Measurements from ENCODE around the gene RBM24. TPM values are rescaled to one million over a fixed set of nuclear protein-coding genes. Genes with fewer than 3 reads are reported as not detected.

RBM24 gene
- total and polyA plus RNA-seq, 2 of the 4 experiments (the other 2 are of a cell fraction) = 4.1 to 6.6 TPM

GRCh38 chr6:17280552-17281090 lies 540 bp upstream of the RBM24 start:
- Histone ChIP-seq H3K18ac (ENCODE audit: low read depth, low read length) (no peak overlapping the region), H2BK15ac (ENCODE audit: low read depth, low read length) (no peak overlapping the region), H2AFZ (replicated peaks; ENCODE audit: low read length, poor library complexity) (peak overlapping the region; percentile 91), H3K9me3 (ENCODE audit: control insufficient read depth, insufficient read depth, low read length) (no peaks in the 10 kb centered on the region), H3K14ac (replicated peaks; ENCODE audit: low read depth, low read length) (no peak overlapping the region), H3K9ac (ENCODE audit: low read depth, low read length) (peak overlapping the region; percentile 65), H3K36me3 (ENCODE audit: control insufficient read depth, insufficient read depth, low read length) (no peaks in the 10 kb centered on the region), H3K9me1 (ENCODE audit: insufficient read depth, low read length) (peaks cover 8% of the 10 kb centered on the region; the same call in 1 of the 2 replicates), H4K91ac (ENCODE audit: insufficient read depth, low read depth, low read length) (peak overlapping the region; percentile 28), H2BK120ac (ENCODE audit: low read depth, low read length) (peak overlapping the region; percentile 73), H3K4me1 (ENCODE audit: control insufficient read depth, insufficient read depth, low read length) (peaks cover 16% of the 10 kb centered on the region), H3K79me1 (ENCODE audit: low read depth in 1 of 2, low read length in 2 of 2) (peaks cover 5 to 26% of the 10 kb centered on the region in 2 experiments; a peak in 3 of 4 replicates), H2BK20ac (ENCODE audit: low read depth, low read length) (peak overlapping the region; percentile 17), H4K8ac (ENCODE audit: low read depth in 2 of 2, low read length in 2 of 2) (peak overlapping the region; percentile 29 to 66; a peak in 1 of 4 replicates), H2BK5ac (ENCODE audit: low read depth, low read length, poor library complexity, severe bottlenecking) (peak overlapping the region; percentile 25), H3K56ac (ENCODE audit: extremely low read depth, insufficient read depth, low read length) (no peak overlapping the region; the same call in 1 of the 2 replicates), H3K27ac (ENCODE audit: insufficient read depth, low read length) (peak overlapping the region; percentile 40; the same call in 1 of the 2 replicates), H3K4me3 (ENCODE audit: insufficient read depth, low read depth, low read length) (peak overlapping the region; percentile 98), H4K20me1 (ENCODE audit: insufficient read depth, low read length) (no peaks in the 10 kb centered on the region), H3K4me2 (ENCODE audit: low read depth, low read length) (peak overlapping the region; percentile 73), H2AK9ac (replicated peaks; ENCODE audit: low read depth, low read length, poor library complexity) (peak overlapping the region; percentile 17), H4K5ac (ENCODE audit: low read depth, low read length) (no peak overlapping the region), H3K27me3 (ENCODE audit: control insufficient read depth, insufficient read depth, low read length) (no peaks in the 10 kb centered on the region), H3K4ac (ENCODE audit: low read depth, low read length) (peak overlapping the region; percentile 58), H2AK5ac (ENCODE audit: low read depth, low read length) (0 out of 2 replicates have a peak overlapping the region, but pooled peaks have one; percentile 6), H3K23ac (ENCODE audit: low read depth, low read length) (peak overlapping the region; percentile 49; the same call in 1 of the 2 replicates)
- 20% methylated on average over 16 of the region's 55 CpGs; no CpG with 5 or more reads in 1 of the 2 experiments for WGBS, 2 experiments (ENCODE audit: extremely low coverage in 2 of 2, insufficient read length in 1 of 2)
- CTCF ChIA-PET = interaction anchor here (0.7 kb wide), 1 partner anchor 112 kb away, joined by 3 read pairs; no protein-coding TSS in a partner anchor
- in situ Hi-C loops (cut with MboI; ENCODE audit: low sequenced_read_pairs) = loop anchor here (10.0 kb wide), 1 partner anchor 304 kb away; no protein-coding TSS in a partner anchor
- POLR2A ChIA-PET (ENCODE audit: unreplicated experiment) = no interaction called here
- TF ChIP-seq NFE2L2 (IDR thresholded peaks at IDR 0.05; ENCODE audit: low read depth, low read length) (no peak), SMC3 (IDR thresholded peaks at IDR 0.05; ENCODE audit: low read depth, low read length) (no peak)
- DNase-seq (no peak), ATAC-seq (ENCODE audit: low read depth) (peak; percentile 52)
- dilution Hi-C loops (cut with HindIII; ENCODE audit: low sequenced_read_pairs, unreplicated experiment) = no loop called here
- intact Hi-C loops (cut with micrococcal nuclease) = loop anchor here (1.0 kb wide), 2 partner anchors 114 to 304 kb away; no protein-coding TSS in a partner anchor
- BruUV-seq (replicated peaks) = no TSS peak
